Uterus (tissue), 4 donors: ENCODE results near the gene TMEM169. TPM values are rescaled to one million over a fixed set of nuclear protein-coding genes. Genes with fewer than 3 reads are reported as not detected.

Experiments used
- DNase-seq, 2 donors: peaks; one replicate each; pipeline ENCODE4 v3.0.0-alpha.2; 2019 to 2020
- H3K27ac ChIP-seq, 2 donors: fragments of 200-600 bp; sonication (generic); 1 replicate in 1 of 2; 2 replicates in 1 of 2; pipeline ENCODE4 v1.5.1; 2016 to 2018
- H3K27me3 ChIP-seq, 2 donors: fragments of 200-600 bp; sonication (generic); one replicate each; pipeline ENCODE4 v1.5.1; 2018 to 2019; ENCODE audit warnings: control low read depth in 1 of 2
- H3K36me3 ChIP-seq, 2 donors: fragments of 200-600 bp; sonication (generic); one replicate each; pipeline ENCODE4 v1.5.1; 2019; ENCODE audit warnings: control low read depth in 1 of 2
- H3K4me1 ChIP-seq, 2 donors: fragments of 200-600 bp; sonication (generic); one replicate each; pipeline ENCODE4 v1.5.1; 2018 to 2019; ENCODE audit warnings: control low read depth in 1 of 2
- H3K4me3 ChIP-seq, 2 donors: fragments of 200-600 bp; sonication (generic); 1 replicate in 1 of 2; 2 replicates in 1 of 2; pipeline ENCODE4 v1.5.1; 2018 to 2019; ENCODE audit warnings: mild to moderate bottlenecking in 1 of 2
- H3K9me3 ChIP-seq, 2 donors: fragments of 200-600 bp; sonication (generic); one replicate each; pipeline ENCODE4 v1.5.1; 2019; ENCODE audit warnings: control low read depth in 1 of 2
- POLR2A ChIP-seq, 2 donors: fragments of 450-650 bp; IDR thresholded peaks; one replicate each; pipeline ENCODE4 v1.6.1; 2016; ENCODE audit warnings: antibody characterized with exemption in 2 of 2, mild to moderate bottlenecking in 1 of 2, moderate library complexity in 1 of 2
- intact Hi-C: fragments of 100-400 bp; cut with DNase I; formaldehyde crosslinking; loops from one replicate; pipeline ENCODE4 v1.15.1; 2023; ENCODE audit warnings: low total_unique reads
- total RNA-seq, 4 donors: library from RNA; depleted of rRNA in 3 of 4; stranded (reverse); fragments of >200 nt in 3 of 4; gene quantifications; one replicate each; pipeline versions ENCODE4 v1.1.0 to v1.2.4, GENCODE V29; 2014 to 2023
- TF ChIP-seq, protein P1 (sequence below), 4 experiments: fragments of 200-600 bp in 2 of 4; fragments of 450-650 bp in 2 of 4; sonication (generic) in 2 of 4; IDR thresholded peaks; one replicate each; pipeline ENCODE4 v1.5.1; 2016 to 2019; ENCODE audit warnings: antibody characterized with exemption in 4 of 4, mild to moderate bottlenecking in 2 of 4, moderate library complexity in 1 of 4
- donor health status: DM: yes; HTN: yes; CAD: no.

The TMEM169 gene
- total RNA-seq, 4 donors from 2014 or later, result 0.97 to 1.0 TPM; not detected in 2

DNA sequence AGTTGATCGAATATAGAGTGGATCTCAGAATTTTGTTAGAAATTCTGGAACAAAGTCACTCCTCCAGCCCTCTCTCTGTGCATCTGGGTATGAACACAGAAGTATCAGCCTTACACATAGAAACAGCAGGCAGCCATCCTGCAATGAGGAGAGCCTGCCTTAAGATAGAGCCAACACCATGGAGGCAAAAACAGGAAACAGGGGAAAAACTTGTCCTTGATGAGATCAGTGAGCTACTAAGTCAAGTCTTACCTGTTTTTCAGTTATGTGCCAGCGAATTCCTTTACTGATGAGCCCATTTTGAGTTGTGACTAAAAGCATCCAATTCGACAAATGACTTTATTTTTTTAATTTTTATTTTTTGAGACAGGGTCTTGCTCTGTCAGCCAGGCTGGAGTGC is 41.8 kb upstream of the TMEM169 start:
- intact Hi-C loops, result no loop called here
- no peak for DNase-seq
- no peaks in the 10 kb centered on the region for H3K36me3 ChIP-seq
- H3K27ac ChIP-seq, result no peak overlapping the region
- no peak overlapping the region for H3K4me3 ChIP-seq
- no peaks in the 10 kb centered on the region for H3K27me3 ChIP-seq
- TF ChIP-seq, protein P1, sequence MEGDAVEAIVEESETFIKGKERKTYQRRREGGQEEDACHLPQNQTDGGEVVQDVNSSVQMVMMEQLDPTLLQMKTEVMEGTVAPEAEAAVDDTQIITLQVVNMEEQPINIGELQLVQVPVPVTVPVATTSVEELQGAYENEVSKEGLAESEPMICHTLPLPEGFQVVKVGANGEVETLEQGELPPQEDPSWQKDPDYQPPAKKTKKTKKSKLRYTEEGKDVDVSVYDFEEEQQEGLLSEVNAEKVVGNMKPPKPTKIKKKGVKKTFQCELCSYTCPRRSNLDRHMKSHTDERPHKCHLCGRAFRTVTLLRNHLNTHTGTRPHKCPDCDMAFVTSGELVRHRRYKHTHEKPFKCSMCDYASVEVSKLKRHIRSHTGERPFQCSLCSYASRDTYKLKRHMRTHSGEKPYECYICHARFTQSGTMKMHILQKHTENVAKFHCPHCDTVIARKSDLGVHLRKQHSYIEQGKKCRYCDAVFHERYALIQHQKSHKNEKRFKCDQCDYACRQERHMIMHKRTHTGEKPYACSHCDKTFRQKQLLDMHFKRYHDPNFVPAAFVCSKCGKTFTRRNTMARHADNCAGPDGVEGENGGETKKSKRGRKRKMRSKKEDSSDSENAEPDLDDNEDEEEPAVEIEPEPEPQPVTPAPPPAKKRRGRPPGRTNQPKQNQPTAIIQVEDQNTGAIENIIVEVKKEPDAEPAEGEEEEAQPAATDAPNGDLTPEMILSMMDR (IDR thresholded peaks at IDR 0.05), result no peak
- TF ChIP-seq POLR2A (IDR thresholded peaks at IDR 0.05), result no peak
- no peaks in the 10 kb centered on the region for H3K9me3 ChIP-seq
- H3K4me1 ChIP-seq, result no peaks in the 10 kb centered on the region

DNA sequence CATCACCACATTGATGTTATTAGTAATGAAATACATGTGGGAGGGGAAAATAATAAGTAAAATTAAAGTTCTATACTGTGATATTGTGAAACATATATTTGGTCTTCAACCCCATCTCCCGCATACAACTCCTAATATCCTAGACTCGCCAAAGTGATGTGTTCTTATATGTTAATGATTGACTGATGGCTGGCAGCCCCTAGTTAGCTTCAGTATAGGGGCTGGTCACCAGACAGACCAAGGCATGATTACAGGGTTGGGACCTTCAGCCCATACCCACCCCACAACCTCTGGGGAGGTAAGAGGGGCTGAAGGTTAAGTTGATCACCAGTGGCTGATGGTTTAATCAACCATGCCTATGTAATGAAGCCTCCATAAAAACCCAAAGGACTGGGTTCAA is 40.3 kb upstream of the TMEM169 start:
- Histone ChIP-seq H3K36me3 (no peaks in the 10 kb centered on the region), H3K4me3 (no peak overlapping the region)
- intact Hi-C loops, result no loop called here

DNA sequence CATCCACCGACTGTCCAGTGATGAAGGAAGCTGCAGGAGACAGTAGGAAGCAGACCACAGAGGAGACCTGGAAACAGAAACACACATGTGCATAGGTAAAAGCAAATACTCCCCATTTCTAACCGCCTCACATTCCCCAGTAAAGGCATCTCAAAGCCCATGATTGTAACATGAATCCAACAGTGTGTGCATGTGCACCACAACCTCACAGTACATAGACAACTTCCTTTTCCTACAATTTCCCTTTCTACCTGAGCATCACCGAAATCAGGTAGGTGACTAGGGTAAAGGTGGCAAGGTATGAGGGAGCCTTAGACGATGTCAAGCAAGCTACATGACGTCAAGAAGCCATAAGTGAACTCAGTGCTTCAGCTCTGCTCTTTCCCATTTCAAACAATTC is 37.8 kb upstream of the TMEM169 start:
- DNase-seq, result no peak
- H3K27me3 ChIP-seq, result no peaks in the 10 kb centered on the region
- H3K4me3 ChIP-seq, result no peak overlapping the region
- no peaks in the 10 kb centered on the region for H3K9me3 ChIP-seq
- no peaks in the 10 kb centered on the region for H3K36me3 ChIP-seq
- TF ChIP-seq, protein P1 (IDR thresholded peaks at IDR 0.05), result no peak
- TF ChIP-seq POLR2A (IDR thresholded peaks at IDR 0.05), result no peak
- intact Hi-C loops, result no loop called here
- H3K4me1 ChIP-seq, result no peaks in the 10 kb centered on the region
- H3K27ac ChIP-seq, result no peak overlapping the region

More for the DNA sequence above, 40.3 kb upstream of the TMEM169 start:
- Histone ChIP-seq H3K4me1 (no peaks in the 10 kb centered on the region), H3K27me3 (no peaks in the 10 kb centered on the region), H3K9me3 (no peaks in the 10 kb centered on the region), H3K27ac (no peak overlapping the region)
- TF ChIP-seq, protein P1 (IDR thresholded peaks at IDR 0.05), result no peak
- TF ChIP-seq POLR2A (IDR thresholded peaks at IDR 0.05), result no peak
- DNase-seq, result no peak

DNA sequence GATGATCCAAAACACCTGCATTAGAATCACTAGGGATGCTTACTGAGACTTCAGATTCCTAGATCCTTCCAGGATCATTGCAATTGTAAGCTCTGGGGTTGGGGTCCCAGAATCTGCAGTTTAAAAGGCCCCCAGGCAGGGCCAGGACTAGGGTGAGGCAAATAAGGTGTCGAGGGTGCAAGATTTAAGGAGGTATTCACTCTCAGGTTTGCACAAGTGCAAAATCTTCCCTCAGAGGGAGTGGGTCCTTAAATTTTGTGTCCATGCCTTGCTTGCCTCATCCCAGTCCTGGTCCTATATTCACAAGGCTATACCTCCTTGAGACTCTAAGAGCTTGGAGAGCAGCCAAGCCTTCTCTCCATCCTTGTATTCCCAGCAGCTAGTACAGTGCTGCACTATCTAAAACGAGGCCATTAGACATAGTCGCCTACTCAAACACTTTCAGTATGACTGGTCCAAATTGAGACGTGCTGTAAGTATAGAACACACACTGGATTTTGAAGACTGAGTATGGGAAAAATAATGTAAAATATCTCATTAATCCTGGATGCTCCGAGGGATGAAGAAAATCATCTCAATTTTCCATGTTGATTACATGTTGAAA is 36.7 kb upstream of the TMEM169 start:
- Histone ChIP-seq H3K4me3 (no peak overlapping the region), H3K27me3 (no peaks in the 10 kb centered on the region), H3K36me3 (no peaks in the 10 kb centered on the region), H3K4me1 (no peaks in the 10 kb centered on the region), H3K27ac (no peak overlapping the region), H3K9me3 (no peaks in the 10 kb centered on the region)
- intact Hi-C loops, result no loop called here
- no peak for DNase-seq
- TF ChIP-seq POLR2A (IDR thresholded peaks at IDR 0.05), result no peak
- TF ChIP-seq, protein P1 (IDR thresholded peaks at IDR 0.05), result no peak

DNA sequence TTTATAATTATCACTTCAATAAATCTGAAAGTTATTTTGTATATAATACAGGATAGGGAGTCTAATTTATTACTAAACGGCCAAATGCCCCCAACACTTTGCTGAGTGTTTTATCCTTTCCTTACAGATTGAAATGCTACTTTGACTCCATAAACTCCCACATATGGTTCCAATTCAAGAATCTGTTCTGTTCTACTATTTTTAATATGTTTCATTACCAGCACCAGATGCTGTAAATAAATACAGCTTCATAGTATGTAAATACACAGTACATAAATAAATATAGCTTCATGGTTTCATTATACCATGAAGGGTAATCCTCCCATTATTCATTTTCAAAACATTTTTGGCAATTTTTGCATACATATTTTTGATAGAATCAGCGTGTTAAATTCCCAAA is 34.3 kb upstream of the TMEM169 start:
- no peak for TF ChIP-seq POLR2A (IDR thresholded peaks at IDR 0.05)
- TF ChIP-seq, protein P1 (IDR thresholded peaks at IDR 0.05), result no peak

More for the DNA sequence above, 34.3 kb upstream of the TMEM169 start:
- Histone ChIP-seq H3K27ac (no peak overlapping the region), H3K9me3 (no peaks in the 10 kb centered on the region), H3K4me3 (no peak overlapping the region), H3K4me1 (no peaks in the 10 kb centered on the region), H3K36me3 (no peaks in the 10 kb centered on the region), H3K27me3 (no peaks in the 10 kb centered on the region)
- intact Hi-C loops, result no loop called here
- no peak for DNase-seq
